Ectodermal cell (in vitro differentiated cells): ENCODE data around the gene DNAH17.

Experiments used
- H3K27ac ChIP-seq: 2 replicates; pipeline ENCODE4 v1.7.0; 2013; ENCODE audit warnings: mild to moderate bottlenecking, low read depth, low read length; ENCODE audit not compliant: insufficient read depth, poor library complexity, severe bottlenecking
- H3K27me3 ChIP-seq: 2 replicates; pipeline ENCODE4 v1.7.0; 2013; ENCODE audit warnings: mild to moderate bottlenecking, low read length; ENCODE audit not compliant: insufficient read depth, control insufficient read depth, poor library complexity, severe bottlenecking
- H3K36me3 ChIP-seq: one replicate; pipeline ENCODE4 v1.7.0; 2013; ENCODE audit warnings: low read length; ENCODE audit not compliant: control insufficient read depth, insufficient read depth
- H3K4me1 ChIP-seq: one replicate; pipeline ENCODE4 v1.7.0; 2013; ENCODE audit warnings: low read length; ENCODE audit not compliant: control insufficient read depth, insufficient read depth
- H3K4me3 ChIP-seq: 2 replicates; pipeline ENCODE4 v1.7.0; 2013; ENCODE audit warnings: low read depth, low read length, control low read depth; ENCODE audit not compliant: insufficient read depth
- H3K9me3 ChIP-seq: 2 replicates; pipeline ENCODE4 v1.7.0; 2013; ENCODE audit warnings: mild to moderate bottlenecking, low read length, moderate library complexity; ENCODE audit not compliant: control insufficient read depth
- WGBS, 2 experiments: methylation state at CpG; one replicate each; pipeline ENCODE4 v1.1.7; 2013; ENCODE audit warnings: missing lambda C conversion rate in 2 of 2; 5-methylcytosine and 5-hydroxymethylcytosine counted together

The DNAH17 gene

GRCh38 chr17:78401891-78402290, 175.3 kb downstream of the DNAH17 start:
- no peak overlapping the region for H3K27ac ChIP-seq
- 60% methylated on average over 8 of the region's 8 CpGs for WGBS, 2 experiments
- H3K4me1 ChIP-seq = no peaks in the 10 kb centered on the region
- no peaks in the 10 kb centered on the region for H3K27me3 ChIP-seq
- H3K36me3 ChIP-seq = peaks cover 59% of the 10 kb centered on the region
- H3K4me3 ChIP-seq = no peak overlapping the region
- no peaks in the 10 kb centered on the region for H3K9me3 ChIP-seq

- WGBS, 2 experiments = 74% methylated on average over 6 of the region's 6 CpGs
- no peaks in the 10 kb centered on the region for H3K27me3 ChIP-seq
- H3K4me1 ChIP-seq = no peaks in the 10 kb centered on the region
- H3K4me3 ChIP-seq = no peak overlapping the region
- no peaks in the 10 kb centered on the region for H3K9me3 ChIP-seq
- H3K36me3 ChIP-seq = peaks cover 59% of the 10 kb centered on the region
- no peak overlapping the region for H3K27ac ChIP-seq
Measured at GRCh38 chr17:78401246-78401645, 175.9 kb downstream of the DNAH17 start.

- 89 to 91% methylated on average over 17 of the region's 17 CpGs for WGBS, 2 experiments
- Histone ChIP-seq H3K9me3 (no peaks in the 10 kb centered on the region), H3K4me3 (no peak overlapping the region), H3K27me3 (no peaks in the 10 kb centered on the region), H3K36me3 (peaks cover 65% of the 10 kb centered on the region), H3K27ac (no peak overlapping the region), H3K4me1 (no peaks in the 10 kb centered on the region)
Measured at GRCh38 chr17:78400581-78401240, 176.5 kb downstream of the DNAH17 start.

- Histone ChIP-seq H3K27ac (no peak overlapping the region), H3K4me1 (no peaks in the 10 kb centered on the region), H3K27me3 (no peaks in the 10 kb centered on the region), H3K36me3 (peaks cover 65% of the 10 kb centered on the region), H3K4me3 (no peak overlapping the region), H3K9me3 (no peaks in the 10 kb centered on the region)
- WGBS, 2 experiments = 76 to 82% methylated on average over 6 of the region's 6 CpGs
Measured at GRCh38 chr17:78399693-78400144, 177.5 kb downstream of the DNAH17 start.

GRCh38 chr17:78399028-78399692, 178.0 kb downstream of the DNAH17 start:
- H3K27ac ChIP-seq = no peak overlapping the region
- H3K4me3 ChIP-seq = no peak overlapping the region
- H3K27me3 ChIP-seq = no peaks in the 10 kb centered on the region
- WGBS, 2 experiments = 86 to 87% methylated on average over 28 of the region's 28 CpGs
- peaks cover 60% of the 10 kb centered on the region for H3K36me3 ChIP-seq
- H3K9me3 ChIP-seq = no peaks in the 10 kb centered on the region
- H3K4me1 ChIP-seq = no peaks in the 10 kb centered on the region

GRCh38 chr17:78398390-78398789, 178.8 kb downstream of the DNAH17 start:
- H3K27me3 ChIP-seq = no peaks in the 10 kb centered on the region
- WGBS, 2 experiments = 94 to 97% methylated on average over 3 of the region's 3 CpGs
- no peak overlapping the region for H3K27ac ChIP-seq
- no peaks in the 10 kb centered on the region for H3K9me3 ChIP-seq
- H3K36me3 ChIP-seq = peaks cover 53% of the 10 kb centered on the region
- no peaks in the 10 kb centered on the region for H3K4me1 ChIP-seq
- no peak overlapping the region for H3K4me3 ChIP-seq

GRCh38 chr17:78397681-78398101, 179.5 kb downstream of the DNAH17 start:
- H3K4me3 ChIP-seq = no peak overlapping the region
- H3K27ac ChIP-seq = no peak overlapping the region
- peaks cover 46% of the 10 kb centered on the region for H3K36me3 ChIP-seq
- H3K27me3 ChIP-seq = no peaks in the 10 kb centered on the region
- H3K9me3 ChIP-seq = no peaks in the 10 kb centered on the region
- 73 to 75% methylated on average over 13 of the region's 13 CpGs for WGBS, 2 experiments
- H3K4me1 ChIP-seq = no peaks in the 10 kb centered on the region

GRCh38 chr17:78396441-78397337, 180.5 kb downstream of the DNAH17 start:
- no peak overlapping the region for H3K4me3 ChIP-seq
- 95 to 97% methylated on average over 14 of the region's 14 CpGs for WGBS, 2 experiments
- H3K27me3 ChIP-seq = no peaks in the 10 kb centered on the region
- no peaks in the 10 kb centered on the region for H3K4me1 ChIP-seq
- no peaks in the 10 kb centered on the region for H3K9me3 ChIP-seq
- no peak overlapping the region for H3K27ac ChIP-seq
- peaks cover 41% of the 10 kb centered on the region for H3K36me3 ChIP-seq

- no peak overlapping the region for H3K27ac ChIP-seq
- no peak overlapping the region for H3K4me3 ChIP-seq
- no peaks in the 10 kb centered on the region for H3K9me3 ChIP-seq
- H3K27me3 ChIP-seq = no peaks in the 10 kb centered on the region
- peaks cover 28% of the 10 kb centered on the region for H3K36me3 ChIP-seq
- H3K4me1 ChIP-seq = no peaks in the 10 kb centered on the region
- WGBS, 2 experiments = 92 to 97% methylated on average over 2 of the region's 2 CpGs
Measured at GRCh38 chr17:78395155-78395554, 182.0 kb downstream of the DNAH17 start.

GRCh38 chr17:78394209-78394608, 183.0 kb downstream of the DNAH17 start:
- Histone ChIP-seq H3K9me3 (no peaks in the 10 kb centered on the region), H3K27me3 (no peaks in the 10 kb centered on the region), H3K36me3 (peaks cover 19% of the 10 kb centered on the region), H3K27ac (no peak overlapping the region), H3K4me1 (no peaks in the 10 kb centered on the region), H3K4me3 (no peak overlapping the region)
- WGBS, 2 experiments = 95 to 97% methylated on average over 7 of the region's 7 CpGs
